Panc1 (cell line): Measurements from ENCODE around the gene GIT1.

Source experiments
- POLR2AphosphoS5 ChIP-seq: IDR thresholded peaks from 2 replicates; pipeline ENCODE4 v1.6.1; 2012; ENCODE audit warnings: mild to moderate bottlenecking, low read depth, low read length, moderate library complexity
- REST ChIP-seq, 2 experiments: IDR thresholded peaks; 2 replicates each; pipeline ENCODE4 v1.6.1; 2011 to 2012; ENCODE audit warnings: low read depth in 2 of 2, control low read depth in 1 of 2, low read length in 1 of 2, mild to moderate bottlenecking in 1 of 2, moderate library complexity in 1 of 2; ENCODE audit not compliant: insufficient read depth in 1 of 2

- no peak for TF ChIP-seq POLR2AphosphoS5
- TF ChIP-seq REST (IDR thresholded peaks at IDR 0.05; ENCODE audit: insufficient read depth in 1 of 2, low read depth in 2 of 2, low read length in 1 of 2), result no peak
These were observed 29.1 kb downstream of the GIT1 start for GRCh38 chr17:29560316-29560715.
